MM.1S (cell line): Measurements from ENCODE around the gene AATK.
"Not testable (repeated sequence)": the region's sequence is repeated elsewhere in the genome, so short reads cannot be mapped to it uniquely, and the experiment has no call there.

ENCODE experiments used
- DNase-seq: peaks from one replicate; pipeline ENCODE4 v3.0.0-alpha.2; 2015
- H2AFZ ChIP-seq: fragments of 300-600 bp; sonication (generic); 2 replicates; pipeline ENCODE4 v1.6.0; 2016; ENCODE audit warnings: antibody characterized with exemption, low read length
- H3F3A ChIP-seq: fragments of 300-600 bp; sonication (generic); 2 replicates; pipeline ENCODE4 v1.6.1; 2016; ENCODE audit warnings: mild to moderate bottlenecking, antibody characterized with exemption, low read length, moderate library complexity, mixed read lengths; ENCODE audit not compliant: insufficient read depth
- H3K27ac ChIP-seq: fragments of 300-600 bp; sonication (generic); 2 replicates; pipeline ENCODE4 v1.5.1; 2016; ENCODE audit warnings: mild to moderate bottlenecking, low read length
- H3K27me3 ChIP-seq: fragments of 300-600 bp; sonication (generic); replicated peaks from 2 replicates; pipeline ENCODE4 v1.6.0; 2016; ENCODE audit warnings: low read length; ENCODE audit not compliant: insufficient read depth
- H3K36me3 ChIP-seq: fragments of 300-600 bp; sonication (generic); replicated peaks from 2 replicates; pipeline ENCODE4 v1.6.1; 2016; ENCODE audit warnings: mild to moderate bottlenecking, low read length, mixed read lengths; ENCODE audit not compliant: insufficient read depth
- H3K4me1 ChIP-seq: fragments of 300-600 bp; sonication (generic); 2 replicates; pipeline ENCODE4 v1.6.1; 2016; ENCODE audit warnings: low read length, mixed read lengths
- H3K4me2 ChIP-seq: fragments of 300-600 bp; sonication (generic); 2 replicates; pipeline ENCODE4 v1.6.0; 2016; ENCODE audit warnings: low read depth, low read length
- H3K4me3 ChIP-seq: fragments of 300-600 bp; sonication (generic); 2 replicates; pipeline ENCODE4 v1.5.1; 2016; ENCODE audit warnings: low read length, mixed read lengths
- H3K79me2 ChIP-seq: fragments of 300-600 bp; sonication (generic); 2 replicates; pipeline ENCODE4 v1.6.1; 2016; ENCODE audit warnings: mixed run types, low read length, mixed read lengths
- H3K9ac ChIP-seq: fragments of 300-600 bp; sonication (generic); 2 replicates; pipeline ENCODE4 v1.6.1; 2016; ENCODE audit warnings: low read length, mixed read lengths
- H3K9me2 ChIP-seq: fragments of 300-600 bp; sonication (generic); replicated peaks from 2 replicates; pipeline ENCODE4 v1.6.1; 2016; ENCODE audit warnings: mild to moderate bottlenecking, low read length, mixed read lengths; ENCODE audit not compliant: insufficient read depth
- H3K9me3 ChIP-seq: fragments of 300-600 bp; sonication (generic); replicated peaks from 2 replicates; pipeline ENCODE4 v1.6.1; 2016; ENCODE audit warnings: mild to moderate bottlenecking, low read length, mixed read lengths; ENCODE audit not compliant: insufficient read depth
- H4K20me1 ChIP-seq: fragments of 300-600 bp; sonication (generic); 2 replicates; pipeline ENCODE4 v1.6.1; 2016; ENCODE audit warnings: mild to moderate bottlenecking, low read length, moderate library complexity, mixed read lengths; ENCODE audit not compliant: insufficient read depth
- EZH2 ChIP-seq: fragments of 300-600 bp; sonication (generic); optimal IDR thresholded peaks from 2 replicates; pipeline ENCODE3; 2017; ENCODE audit warnings: low read depth, mild to moderate bottlenecking, antibody characterized with exemption, low read length, mixed read lengths
- EZH2phosphoT487 ChIP-seq: fragments of 300-600 bp; sonication (generic); IDR thresholded peaks from 2 replicates; pipeline ENCODE4 v1.6.1; 2018; ENCODE audit warnings: antibody characterized with exemption, low read length
- TF ChIP-seq, protein P1 (sequence below): fragments of 300-600 bp; sonication (generic); IDR thresholded peaks from 2 replicates; pipeline ENCODE4 v1.5.1; 2016; ENCODE audit warnings: antibody characterized with exemption, low read length, mixed read lengths

Gene AATK

DNA sequence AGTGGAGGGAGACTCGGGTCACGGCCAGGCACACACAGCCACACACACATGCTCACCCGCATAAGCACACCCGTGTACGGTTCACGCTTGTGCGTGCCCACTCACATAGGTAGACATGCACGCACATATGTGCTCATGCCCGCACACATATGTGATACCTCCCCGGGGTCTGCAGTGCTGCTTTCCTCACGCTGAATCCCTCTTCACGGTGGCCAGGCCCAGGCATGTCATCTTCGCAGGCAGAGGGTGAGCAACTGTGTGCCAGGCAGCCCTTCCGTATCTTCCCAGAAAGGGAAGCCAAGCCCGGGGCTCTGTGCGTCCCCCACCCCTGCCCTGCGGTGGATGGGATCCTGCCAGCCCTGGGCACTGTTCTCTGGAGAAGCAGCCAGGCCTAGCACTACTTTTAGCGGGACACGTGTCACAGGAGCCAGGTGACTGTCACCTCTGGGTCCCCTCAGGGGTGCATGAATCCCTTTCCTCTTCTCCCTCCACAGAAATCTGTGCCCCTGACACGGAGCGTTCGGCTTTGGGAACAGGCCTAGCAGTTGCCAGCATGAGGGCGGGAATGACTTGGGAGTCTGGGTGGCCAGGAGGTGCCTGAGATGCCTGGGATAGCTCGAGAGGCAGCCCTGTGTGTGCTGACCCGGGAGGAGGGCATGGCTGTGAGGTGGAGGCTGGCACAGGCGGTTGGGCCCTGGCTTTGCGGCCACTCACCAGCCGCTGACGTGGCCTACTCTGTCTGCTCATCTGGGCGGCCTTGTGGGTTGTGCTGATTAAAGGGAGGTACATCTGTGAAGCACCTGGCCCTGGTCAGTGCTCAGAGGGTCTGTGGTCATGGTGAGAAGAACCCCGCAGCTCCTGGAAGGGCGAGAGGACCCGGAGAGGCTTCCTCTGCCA, 83.6 kb downstream of the AATK start:
- no peak overlapping the region for H3K27ac ChIP-seq
- H3K9me2 ChIP-seq = no peaks in the 10 kb centered on the region
- H4K20me1 ChIP-seq = no peaks in the 10 kb centered on the region
- H3K27me3 ChIP-seq = peaks cover 99% of the 10 kb centered on the region
- H3K4me1 ChIP-seq = no peaks in the 10 kb centered on the region
- TF ChIP-seq, protein P1, sequence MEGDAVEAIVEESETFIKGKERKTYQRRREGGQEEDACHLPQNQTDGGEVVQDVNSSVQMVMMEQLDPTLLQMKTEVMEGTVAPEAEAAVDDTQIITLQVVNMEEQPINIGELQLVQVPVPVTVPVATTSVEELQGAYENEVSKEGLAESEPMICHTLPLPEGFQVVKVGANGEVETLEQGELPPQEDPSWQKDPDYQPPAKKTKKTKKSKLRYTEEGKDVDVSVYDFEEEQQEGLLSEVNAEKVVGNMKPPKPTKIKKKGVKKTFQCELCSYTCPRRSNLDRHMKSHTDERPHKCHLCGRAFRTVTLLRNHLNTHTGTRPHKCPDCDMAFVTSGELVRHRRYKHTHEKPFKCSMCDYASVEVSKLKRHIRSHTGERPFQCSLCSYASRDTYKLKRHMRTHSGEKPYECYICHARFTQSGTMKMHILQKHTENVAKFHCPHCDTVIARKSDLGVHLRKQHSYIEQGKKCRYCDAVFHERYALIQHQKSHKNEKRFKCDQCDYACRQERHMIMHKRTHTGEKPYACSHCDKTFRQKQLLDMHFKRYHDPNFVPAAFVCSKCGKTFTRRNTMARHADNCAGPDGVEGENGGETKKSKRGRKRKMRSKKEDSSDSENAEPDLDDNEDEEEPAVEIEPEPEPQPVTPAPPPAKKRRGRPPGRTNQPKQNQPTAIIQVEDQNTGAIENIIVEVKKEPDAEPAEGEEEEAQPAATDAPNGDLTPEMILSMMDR = no peak
- no peak for TF ChIP-seq EZH2phosphoT487
- TF ChIP-seq EZH2 = no peak
- no peaks in the 10 kb centered on the region for H3K36me3 ChIP-seq
- H3K9me3 ChIP-seq = no peaks in the 10 kb centered on the region
- H3K4me2 ChIP-seq = no peak overlapping the region
- no peaks in the 10 kb centered on the region for H3F3A ChIP-seq
- no peak overlapping the region for H3K4me3 ChIP-seq
- H3K9ac ChIP-seq = no peak overlapping the region
- H2AFZ ChIP-seq = no peak overlapping the region
- no peak for DNase-seq
- no peaks in the 10 kb centered on the region for H3K79me2 ChIP-seq

DNA sequence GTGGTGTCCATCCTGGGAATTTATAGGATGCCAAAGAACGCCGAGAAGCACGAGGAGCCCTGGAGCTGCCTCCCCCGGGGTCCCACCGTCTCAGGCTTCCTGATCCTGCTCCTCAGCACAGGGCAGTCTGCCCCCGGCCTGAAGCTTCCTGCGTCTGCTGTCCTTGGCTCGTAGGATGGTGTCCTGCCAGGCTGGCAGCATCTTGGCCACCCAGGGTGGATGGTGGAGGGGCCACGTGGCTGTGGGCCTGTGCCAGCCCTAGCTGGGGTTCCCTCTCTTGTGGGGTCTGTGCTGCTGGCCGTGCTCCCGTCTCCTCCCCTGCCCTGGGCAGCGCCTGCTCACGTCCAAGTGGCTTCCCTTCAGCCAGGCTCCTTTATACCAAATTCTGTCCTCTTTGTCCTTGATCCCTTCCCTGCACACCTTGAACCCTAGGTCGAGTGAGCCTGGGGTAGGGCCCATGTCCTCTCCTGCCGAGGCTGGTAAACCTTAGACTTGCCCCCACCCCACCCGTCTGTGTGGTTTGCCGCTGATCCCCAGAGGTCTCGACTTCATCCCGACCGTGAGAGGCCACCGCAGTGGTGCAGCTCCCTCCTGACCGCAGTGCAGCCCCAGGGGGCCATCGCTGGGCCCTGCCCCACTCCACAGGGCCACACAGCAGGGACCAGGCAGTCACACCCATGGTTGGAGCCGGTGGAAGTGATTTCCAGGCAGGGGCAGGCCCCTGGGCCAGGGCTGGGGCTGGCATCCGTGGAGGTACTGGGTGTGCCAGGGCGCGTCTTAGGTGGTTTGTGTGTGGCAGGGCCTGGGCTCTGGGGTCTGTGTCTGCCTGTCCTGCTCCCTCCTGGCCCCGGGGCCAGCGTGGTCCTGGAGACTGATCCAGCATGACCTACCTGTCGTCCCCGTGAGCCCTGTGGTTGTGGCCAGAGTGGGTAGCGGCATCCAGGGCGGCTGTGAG, 84.5 kb downstream of the AATK start:
- H3K4me1 ChIP-seq = no peaks in the 10 kb centered on the region
- no peak for TF ChIP-seq EZH2
- no peak for TF ChIP-seq EZH2phosphoT487
- TF ChIP-seq, protein P1 = no peak
- H2AFZ ChIP-seq = no peak overlapping the region
- H3K27me3 ChIP-seq = peaks cover 99% of the 10 kb centered on the region
- H4K20me1 ChIP-seq = no peaks in the 10 kb centered on the region
- DNase-seq = no peak
- no peak overlapping the region for H3K27ac ChIP-seq
- H3K4me2 ChIP-seq = no peak overlapping the region
- no peaks in the 10 kb centered on the region for H3K9me3 ChIP-seq
- no peaks in the 10 kb centered on the region for H3K36me3 ChIP-seq
- H3F3A ChIP-seq = no peaks in the 10 kb centered on the region
- H3K4me3 ChIP-seq = no peak overlapping the region
- H3K79me2 ChIP-seq = no peaks in the 10 kb centered on the region
- H3K9ac ChIP-seq = no peak overlapping the region
- no peaks in the 10 kb centered on the region for H3K9me2 ChIP-seq

DNA sequence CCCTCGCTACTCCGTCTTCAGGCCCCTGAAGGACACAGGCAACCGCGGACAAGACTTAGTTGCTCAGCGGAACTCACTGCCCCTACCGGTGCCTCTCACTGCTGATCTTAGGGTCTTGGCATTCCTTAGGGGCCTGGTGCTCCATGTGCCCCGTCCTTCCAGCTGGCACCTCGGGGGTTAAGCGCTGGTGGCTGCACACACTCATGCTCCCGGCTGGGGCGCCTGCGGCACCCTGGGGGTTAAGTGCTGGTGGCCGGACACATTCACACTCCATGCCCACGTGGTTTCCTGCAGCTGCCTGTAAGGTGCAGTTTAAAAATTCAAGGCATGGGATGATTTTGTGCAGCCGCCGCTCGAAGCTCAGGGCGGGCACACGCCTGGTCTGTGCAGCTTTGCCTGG, 86.0 kb downstream of the AATK start:
- Histone ChIP-seq H3K9ac (no peak overlapping the region), H3K4me3 (no peak overlapping the region), H3F3A (no peaks in the 10 kb centered on the region), H3K4me1 (no peaks in the 10 kb centered on the region), H3K4me2 (no peak overlapping the region), H3K27ac (no peak overlapping the region), H3K79me2 (no peaks in the 10 kb centered on the region), H2AFZ (no peak overlapping the region), H3K9me3 (no peaks in the 10 kb centered on the region), H3K27me3 (peaks cover 100% of the 10 kb centered on the region), H3K9me2 (no peaks in the 10 kb centered on the region), H4K20me1 (no peaks in the 10 kb centered on the region), H3K36me3 (no peaks in the 10 kb centered on the region)
- TF ChIP-seq EZH2phosphoT487 (no peak), EZH2 (no peak)
- TF ChIP-seq, protein P1 = no peak
- no peak for DNase-seq

DNA sequence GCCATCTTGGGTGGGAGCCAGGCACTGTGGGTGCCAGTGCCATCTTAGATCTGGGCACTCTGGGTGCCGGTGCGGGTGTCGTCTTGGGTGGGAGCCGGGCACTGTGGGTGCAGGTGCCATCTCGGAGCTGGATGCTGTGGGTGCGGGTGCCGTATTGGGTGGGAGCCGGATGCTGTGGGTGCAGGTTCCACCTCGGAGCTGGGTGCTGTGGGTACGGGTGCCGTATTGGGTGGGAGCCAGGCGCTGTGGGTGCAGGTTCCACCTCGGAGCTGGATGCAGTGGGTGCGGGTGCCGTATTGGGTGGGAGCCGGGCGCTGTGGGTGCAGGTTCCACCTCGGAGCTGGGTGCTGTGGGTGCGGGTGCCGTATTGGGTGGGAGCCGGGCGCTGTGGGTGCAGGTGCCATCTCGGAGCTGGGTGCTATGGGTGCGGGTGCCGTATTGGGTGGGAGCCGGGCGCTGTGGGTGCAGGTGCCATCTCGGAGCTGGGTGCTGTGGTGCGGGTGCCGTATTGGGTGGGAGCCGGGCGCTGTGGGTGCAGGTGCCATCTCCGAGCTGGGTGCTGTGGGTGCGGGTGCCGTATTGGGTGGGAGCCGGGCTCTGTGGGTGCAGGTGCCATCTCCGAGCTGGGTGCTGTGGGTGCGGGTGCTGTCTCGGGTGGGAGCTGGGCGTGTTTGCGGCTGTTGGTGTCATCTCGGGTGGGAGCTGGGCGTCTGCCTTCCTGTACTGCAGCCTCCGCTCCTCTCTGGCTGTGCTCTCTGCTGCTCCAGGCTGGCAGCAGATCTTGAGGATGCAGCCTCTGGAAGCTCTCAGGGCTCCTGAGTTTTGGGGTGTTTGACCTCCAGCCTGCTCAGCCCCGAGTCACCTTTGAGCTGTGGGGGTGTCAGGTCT, 87.8 kb downstream of the AATK start:
- H3K27me3 ChIP-seq = peaks cover 100% of the 10 kb centered on the region
- H3K79me2 ChIP-seq, H3K4me2 ChIP-seq, H3K36me3 ChIP-seq, H3F3A ChIP-seq, H4K20me1 ChIP-seq, H3K27ac ChIP-seq, H3K4me3 ChIP-seq, H3K9me2 ChIP-seq, H2AFZ ChIP-seq, H3K9me3 ChIP-seq, DNase-seq, H3K9ac ChIP-seq, H3K4me1 ChIP-seq: not testable (repeated sequence)
